ENCODE data around the gene KDM4C. TPM values are rescaled to one million over a fixed set of nuclear protein-coding genes. Genes with fewer than 3 reads are reported as not detected.

Gene KDM4C
- total RNA-seq, 1 donor from 2014 or later: 11.1 TPM

- Histone ChIP-seq H3K9me3 (ENCODE audit: low read depth) (no peaks in the 10 kb centered on the region), H3K4me2 (no peak overlapping the region), H3K79me2 (ENCODE audit: low read depth) (no peaks in the 10 kb centered on the region), H3K27ac (no peak overlapping the region), H3K36me3 (no peaks in the 10 kb centered on the region), H3K4me3 (no peak overlapping the region), H3K9ac (no peak overlapping the region), H4K20me1 (ENCODE audit: low read depth) (no peaks in the 10 kb centered on the region), H3K4me1 (no peaks in the 10 kb centered on the region), H3F3A (ENCODE audit: low read depth) (no peaks in the 10 kb centered on the region), H3K27me3 (no peaks in the 10 kb centered on the region), H2AFZ (replicated peaks) (no peak overlapping the region)
- H3K27me3 Mint-ChIP-seq (ENCODE audit: insufficient read depth, low read depth): no peaks in the 10 kb centered on the region
- H3K27ac Mint-ChIP-seq: no peak overlapping the region
- no peak overlapping the region for H3K4me3 Mint-ChIP-seq
- DNase-seq (ENCODE audit: low spot score): no peak
- TF ChIP-seq EZH2phosphoT487 (IDR thresholded peaks at IDR 0.05) (no peak), EZH2 (IDR thresholded peaks at IDR 0.05) (no peak)
- TF ChIP-seq, protein P1, sequence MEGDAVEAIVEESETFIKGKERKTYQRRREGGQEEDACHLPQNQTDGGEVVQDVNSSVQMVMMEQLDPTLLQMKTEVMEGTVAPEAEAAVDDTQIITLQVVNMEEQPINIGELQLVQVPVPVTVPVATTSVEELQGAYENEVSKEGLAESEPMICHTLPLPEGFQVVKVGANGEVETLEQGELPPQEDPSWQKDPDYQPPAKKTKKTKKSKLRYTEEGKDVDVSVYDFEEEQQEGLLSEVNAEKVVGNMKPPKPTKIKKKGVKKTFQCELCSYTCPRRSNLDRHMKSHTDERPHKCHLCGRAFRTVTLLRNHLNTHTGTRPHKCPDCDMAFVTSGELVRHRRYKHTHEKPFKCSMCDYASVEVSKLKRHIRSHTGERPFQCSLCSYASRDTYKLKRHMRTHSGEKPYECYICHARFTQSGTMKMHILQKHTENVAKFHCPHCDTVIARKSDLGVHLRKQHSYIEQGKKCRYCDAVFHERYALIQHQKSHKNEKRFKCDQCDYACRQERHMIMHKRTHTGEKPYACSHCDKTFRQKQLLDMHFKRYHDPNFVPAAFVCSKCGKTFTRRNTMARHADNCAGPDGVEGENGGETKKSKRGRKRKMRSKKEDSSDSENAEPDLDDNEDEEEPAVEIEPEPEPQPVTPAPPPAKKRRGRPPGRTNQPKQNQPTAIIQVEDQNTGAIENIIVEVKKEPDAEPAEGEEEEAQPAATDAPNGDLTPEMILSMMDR (IDR thresholded peaks at IDR 0.05): no peak
- no peaks in the 10 kb centered on the region for H3K36me3 Mint-ChIP-seq
- no peaks in the 10 kb centered on the region for H3K9me3 Mint-ChIP-seq
- H3K4me1 Mint-ChIP-seq: no peaks in the 10 kb centered on the region
These were observed 142.7 kb downstream of the KDM4C start for GRCh38 chr9:6900440-6900883.

DNA sequence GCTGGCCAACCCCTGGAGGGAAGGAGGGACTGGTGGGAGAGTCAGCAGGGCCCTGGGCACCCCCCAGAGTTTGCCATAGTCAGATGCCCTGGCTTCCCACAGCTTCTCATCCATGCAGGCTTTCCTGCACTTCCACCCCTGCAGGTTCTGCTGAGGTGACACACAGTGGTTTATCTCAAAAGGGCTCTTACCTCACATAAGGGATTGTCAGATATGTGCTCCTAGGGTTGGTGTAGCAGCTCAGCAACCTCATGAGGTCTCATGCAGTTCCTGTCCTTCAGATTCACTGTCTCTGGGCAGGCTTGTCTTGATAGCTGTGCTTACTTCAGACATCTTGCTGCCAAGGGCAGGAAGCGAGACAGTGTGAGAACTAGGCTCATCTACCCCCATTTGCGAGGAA, 143.4 kb downstream of the KDM4C start:
- H3K4me1 Mint-ChIP-seq: no peaks in the 10 kb centered on the region
- H3K27ac Mint-ChIP-seq: no peak overlapping the region
- Histone ChIP-seq H3K27ac (no peak overlapping the region), H3K4me2 (no peak overlapping the region), H3K9ac (no peak overlapping the region), H3K4me1 (no peaks in the 10 kb centered on the region), H3K27me3 (no peaks in the 10 kb centered on the region), H3F3A (ENCODE audit: low read depth) (no peaks in the 10 kb centered on the region), H3K4me3 (no peak overlapping the region), H3K36me3 (no peaks in the 10 kb centered on the region), H2AFZ (replicated peaks) (no peak overlapping the region), H3K9me3 (ENCODE audit: low read depth) (no peaks in the 10 kb centered on the region), H3K79me2 (ENCODE audit: low read depth) (no peaks in the 10 kb centered on the region), H4K20me1 (ENCODE audit: low read depth) (no peaks in the 10 kb centered on the region)
- H3K36me3 Mint-ChIP-seq: no peaks in the 10 kb centered on the region
- H3K4me3 Mint-ChIP-seq: no peak overlapping the region
- TF ChIP-seq EZH2 (IDR thresholded peaks at IDR 0.05) (no peak), EZH2phosphoT487 (IDR thresholded peaks at IDR 0.05) (no peak)
- TF ChIP-seq, protein P1 (IDR thresholded peaks at IDR 0.05): no peak
- no peaks in the 10 kb centered on the region for H3K9me3 Mint-ChIP-seq
- no peak for DNase-seq (ENCODE audit: low spot score)
- H3K27me3 Mint-ChIP-seq (ENCODE audit: insufficient read depth, low read depth): no peaks in the 10 kb centered on the region

- TF ChIP-seq EZH2 (IDR thresholded peaks at IDR 0.05): no peak
- TF ChIP-seq EZH2phosphoT487 (IDR thresholded peaks at IDR 0.05): no peak
- TF ChIP-seq, protein P1 (IDR thresholded peaks at IDR 0.05): no peak
- H3K27me3 ChIP-seq: no peaks in the 10 kb centered on the region
These were observed 144.7 kb downstream of the KDM4C start for GRCh38 chr9:6902423-6902822.

More at GRCh38 chr9:6902423-6902822, 144.7 kb downstream of the KDM4C start:
- Histone ChIP-seq H4K20me1 (ENCODE audit: low read depth) (no peaks in the 10 kb centered on the region), H3K4me3 (no peak overlapping the region), H3K79me2 (ENCODE audit: low read depth) (no peaks in the 10 kb centered on the region), H3K9ac (no peak overlapping the region), H2AFZ (replicated peaks) (no peak overlapping the region), H3K36me3 (no peaks in the 10 kb centered on the region), H3K4me1 (no peaks in the 10 kb centered on the region), H3K4me2 (no peak overlapping the region), H3F3A (ENCODE audit: low read depth) (no peaks in the 10 kb centered on the region), H3K27ac (no peak overlapping the region), H3K9me3 (ENCODE audit: low read depth) (no peaks in the 10 kb centered on the region)
- Mint-ChIP-seq H3K27ac (no peak overlapping the region), H3K9me3 (no peaks in the 10 kb centered on the region), H3K4me3 (no peak overlapping the region), H3K27me3 (ENCODE audit: insufficient read depth, low read depth) (no peaks in the 10 kb centered on the region), H3K36me3 (no peaks in the 10 kb centered on the region), H3K4me1 (peaks cover 8% of the 10 kb centered on the region)
- DNase-seq (ENCODE audit: low spot score): no peak

All from neural progenitor cell (in vitro differentiated cells).